ENCODE measurements around the gene SCGB1C1. TPM values are rescaled to one million over a fixed set of nuclear protein-coding genes. Genes with fewer than 3 reads are reported as not detected.

The SCGB1C1 gene
- total and polyA plus RNA-seq, 10 of the 15 experiments (the other 5 are each of a cell fraction or from before 2014, with no cell fraction given): not detected

DNA sequence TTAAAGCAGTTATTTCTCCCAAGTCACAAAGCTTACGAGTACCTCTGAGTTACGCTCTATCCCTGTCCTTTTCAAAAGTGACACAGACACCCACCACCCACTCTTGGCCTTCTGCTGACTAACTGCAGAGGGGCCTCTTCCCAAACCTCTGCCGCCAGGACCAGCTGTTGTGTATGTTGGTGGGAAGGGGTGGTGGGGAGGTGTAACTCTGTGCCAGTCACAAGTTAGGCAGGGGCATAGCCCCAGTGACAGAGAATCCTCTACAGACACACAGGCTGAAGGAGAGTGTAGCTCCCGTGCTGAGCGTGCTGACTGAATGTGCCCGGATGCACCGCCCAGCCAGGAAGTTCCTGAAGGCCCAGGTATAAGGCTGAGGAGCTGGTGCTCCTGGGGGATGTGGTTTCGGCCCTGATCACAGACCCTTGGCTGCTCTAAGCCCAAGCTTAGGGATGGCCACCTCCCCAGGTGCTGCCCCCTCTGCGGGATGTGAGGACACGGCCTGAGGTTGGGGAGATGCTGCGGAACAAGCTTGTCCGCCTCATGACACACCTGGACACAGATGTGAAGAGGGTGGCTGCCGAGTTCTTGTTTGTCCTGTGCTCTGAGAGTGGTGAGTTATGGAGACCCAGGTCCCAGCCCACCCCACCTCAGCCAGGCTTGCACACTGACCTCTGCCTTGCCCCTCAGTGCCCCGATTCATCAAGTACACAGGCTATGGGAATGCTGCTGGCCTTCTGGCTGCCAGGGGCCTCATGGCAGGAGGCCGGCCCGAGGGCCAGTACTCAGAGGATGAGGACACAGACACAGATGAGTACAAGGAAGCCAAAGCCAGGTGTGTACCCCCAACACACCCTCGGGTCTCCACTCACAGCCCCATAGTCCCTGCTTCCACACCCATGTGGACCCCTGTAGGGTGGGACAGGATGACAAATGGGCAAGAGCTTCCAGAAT lies 19.5 kb downstream of the SCGB1C1 start:
- Histone ChIP-seq H3K4me3 (no peak overlapping the region), H3K4me2 (ENCODE audit: control insufficient read depth, insufficient read depth) (no peak overlapping the region), H3K79me2 (ENCODE audit: control insufficient read depth, insufficient read depth, low read length) (peaks cover 31% of the 10 kb centered on the region), H3K27me3 (replicated peaks in 1 of 2; ENCODE audit: control insufficient read depth in 2 of 2, insufficient read depth in 2 of 2, low read length in 1 of 2) (no peaks in the 10 kb centered on the region), H2AFZ (ENCODE audit: control insufficient read depth, low read depth, low read length) (no peak overlapping the region), H3K4me1 (ENCODE audit: control insufficient read depth, insufficient read depth, low read length) (peaks cover 15% of the 10 kb centered on the region), H3K9me3 (replicated peaks; ENCODE audit: control insufficient read depth, insufficient read depth, low read length) (no peaks in the 10 kb centered on the region), H4K20me1 (ENCODE audit: control insufficient read depth, insufficient read depth) (no peaks in the 10 kb centered on the region), H3K9ac (ENCODE audit: control insufficient read depth, insufficient read depth, low read length) (no peak overlapping the region), H3K27ac (ENCODE audit: control insufficient read depth, insufficient read depth) (no peak overlapping the region), H3K36me3 (ENCODE audit: control insufficient read depth in 2 of 2, insufficient read depth in 2 of 2, low read length in 1 of 2) (peaks cover 24 to 39% of the 10 kb centered on the region in 2 experiments)
- in situ Hi-C loops (cut with MboI) (no loop called here), intact Hi-C loops (cut with micrococcal nuclease; ENCODE audit: unreplicated experiment) (no loop called here)
- FAIRE-seq: no peak
- ChIA-PET CTCF (no interaction called here), SMC1A (ENCODE audit: uncharacterized antibody, unreplicated experiment) (no interaction called here), POLR2A (no interaction called here), RAD21 (ENCODE audit: unreplicated experiment) (interaction anchor here (0.9 kb wide), 1 partner anchor 23 kb away, joined by 3 read pairs; no protein-coding TSS in a partner anchor)
- TF ChIP-seq POLR2A (IDR thresholded peaks at IDR 0.05; ENCODE audit: low read depth, low read length) (0 out of 2 replicates have a peak, but pooled peaks have one; percentile 25), STAT3 (IDR thresholded peaks at IDR 0.05; ENCODE audit: low read depth, low read length) (no peak)
- no peak for DNase-seq (ENCODE audit: low read depth, low spot score)
- no peak for ATAC-seq
- no TSS peak for BruUV-seq (replicated peaks)
- WGBS (ENCODE audit: insufficient coverage, insufficient replicate concordance, low lambda C conversion rate, missing lambda C conversion rate): 96% methylated on average over 17 of the region's 17 CpGs

DNA sequence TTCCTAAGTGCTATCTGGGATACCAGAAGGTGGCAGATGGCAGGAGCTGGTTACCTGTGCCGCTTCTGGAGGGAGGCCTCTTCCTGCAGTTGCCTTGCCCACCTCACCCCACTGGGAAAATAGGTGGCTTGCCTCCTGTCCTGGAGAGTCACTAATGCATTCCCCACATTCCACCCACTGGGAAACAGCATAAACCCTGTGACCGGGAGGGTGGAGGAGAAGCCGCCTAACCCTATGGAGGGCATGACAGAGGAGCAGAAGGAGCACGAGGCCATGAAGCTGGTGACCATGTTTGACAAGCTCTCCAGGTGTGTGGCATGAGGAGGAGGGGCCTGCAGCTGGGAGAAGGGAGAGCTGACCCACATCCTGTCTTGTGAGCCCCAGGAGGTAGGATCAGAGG lies 20.2 kb downstream of the SCGB1C1 start:
- CTCF ChIA-PET: no interaction called here
- no peak for TF ChIP-seq MYB (IDR thresholded peaks at IDR 0.05; ENCODE audit: borderline replicate concordance, low read depth, low read length)
- no peak for TF ChIP-seq NR2C1 (IDR thresholded peaks at IDR 0.05)
- TF ChIP-seq, protein P1, sequence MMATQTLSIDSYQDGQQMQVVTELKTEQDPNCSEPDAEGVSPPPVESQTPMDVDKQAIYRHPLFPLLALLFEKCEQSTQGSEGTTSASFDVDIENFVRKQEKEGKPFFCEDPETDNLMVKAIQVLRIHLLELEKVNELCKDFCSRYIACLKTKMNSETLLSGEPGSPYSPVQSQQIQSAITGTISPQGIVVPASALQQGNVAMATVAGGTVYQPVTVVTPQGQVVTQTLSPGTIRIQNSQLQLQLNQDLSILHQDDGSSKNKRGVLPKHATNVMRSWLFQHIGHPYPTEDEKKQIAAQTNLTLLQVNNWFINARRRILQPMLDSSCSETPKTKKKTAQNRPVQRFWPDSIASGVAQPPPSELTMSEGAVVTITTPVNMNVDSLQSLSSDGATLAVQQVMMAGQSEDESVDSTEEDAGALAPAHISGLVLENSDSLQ (IDR thresholded peaks at IDR 0.05): no peak
- TF ChIP-seq STAT3 (IDR thresholded peaks at IDR 0.05; ENCODE audit: low read depth, low read length): no peak
- no peak for TF ChIP-seq SIN3A (IDR thresholded peaks at IDR 0.05; ENCODE audit: low read depth, low read length)
- no peak for TF ChIP-seq KLF5 (IDR thresholded peaks at IDR 0.05; ENCODE audit: partially characterized antibody)
- TF ChIP-seq EP300 (IDR thresholded peaks at IDR 0.05; ENCODE audit: borderline replicate concordance in 1 of 2, control insufficient read depth in 1 of 2, low read depth in 2 of 2, low read length in 2 of 2): no peak
- SMC1A ChIA-PET (ENCODE audit: uncharacterized antibody, unreplicated experiment): no interaction called here
- WGBS (ENCODE audit: insufficient coverage, insufficient replicate concordance, low lambda C conversion rate, missing lambda C conversion rate): 92% methylated on average over 4 of the region's 4 CpGs
- ATAC-seq (no peak), DNase-seq (ENCODE audit: low read depth, low spot score) (no peak), FAIRE-seq (no peak)
- Histone ChIP-seq H3K4me3 (no peak overlapping the region), H3K9me3 (replicated peaks; ENCODE audit: control insufficient read depth, insufficient read depth, low read length) (no peaks in the 10 kb centered on the region), H3K36me3 (ENCODE audit: control insufficient read depth in 2 of 2, insufficient read depth in 2 of 2, low read length in 1 of 2) (peaks cover 24 to 39% of the 10 kb centered on the region in 2 experiments), H4K20me1 (ENCODE audit: control insufficient read depth, insufficient read depth) (no peaks in the 10 kb centered on the region), H3K4me1 (ENCODE audit: control insufficient read depth, insufficient read depth, low read length) (peaks cover 15% of the 10 kb centered on the region), H3K27ac (ENCODE audit: control insufficient read depth, insufficient read depth) (no peak overlapping the region), H3K9ac (ENCODE audit: control insufficient read depth, insufficient read depth, low read length) (no peak overlapping the region), H3K4me2 (ENCODE audit: control insufficient read depth, insufficient read depth) (no peak overlapping the region), H3K27me3 (replicated peaks in 1 of 2; ENCODE audit: control insufficient read depth in 2 of 2, insufficient read depth in 2 of 2, low read length in 1 of 2) (no peaks in the 10 kb centered on the region), H3K79me2 (ENCODE audit: control insufficient read depth, insufficient read depth, low read length) (peaks cover 28% of the 10 kb centered on the region), H2AFZ (ENCODE audit: control insufficient read depth, low read depth, low read length) (no peak overlapping the region)
- POLR2A ChIA-PET: no interaction called here
- RAD21 ChIA-PET (ENCODE audit: unreplicated experiment): no interaction called here
- BruUV-seq (replicated peaks): no TSS peak
- intact Hi-C loops (cut with micrococcal nuclease; ENCODE audit: unreplicated experiment) (no loop called here), in situ Hi-C loops (cut with MboI) (no loop called here)
